WTC11 (cell line): ENCODE measurements around the gene MTHFS. TPM values are rescaled to one million over a fixed set of nuclear protein-coding genes. Genes with fewer than 3 reads are reported as not detected.

Source experiments
- ATAC-seq: fragments of 200-7000 bp; cut with Tn5 transposase; 2 replicates; pipeline ENCODE4 v1.10.0; 2021; ENCODE audit warnings: mild to moderate bottlenecking, moderate library complexity
- CTCF ChIA-PET: fragments of 300-600 bp; sonication (Branson Sonifier 250); formaldehyde crosslinking; loops from one replicate; lab custom pipeline; 2021; ENCODE audit warnings: antibody characterized with exemption; lab: Charles Lee
- POLR2A ChIA-PET: fragments of 350-600 bp; sonication (Branson Sonifier 250); formaldehyde crosslinking; loops from one replicate; lab custom pipeline; 2021; ENCODE audit warnings: antibody characterized with exemption; lab: Charles Lee
- DNase-seq: peaks from one replicate; pipeline ENCODE4 v3.0.0; 2021; ENCODE audit warnings: low spot score
- H3K27ac Mint-ChIP-seq: 2 replicates; pipeline ENCODE4 v1.8.0; 2021; ENCODE audit warnings: mixed read lengths
- H3K27me3 Mint-ChIP-seq: 2 replicates; pipeline ENCODE4 v1.8.0; 2021; ENCODE audit warnings: low read depth, mild to moderate bottlenecking, moderate library complexity, mixed read lengths
- H3K36me3 Mint-ChIP-seq: 2 replicates; pipeline ENCODE4 v1.8.0; 2021; ENCODE audit warnings: mixed read lengths
- H3K4me1 Mint-ChIP-seq: 2 replicates; pipeline ENCODE4 v1.8.0; 2022; ENCODE audit warnings: mixed read lengths
- H3K4me3 Mint-ChIP-seq: 2 replicates; pipeline ENCODE4 v1.8.0; 2021; ENCODE audit warnings: mild to moderate bottlenecking, moderate library complexity, mixed read lengths
- H3K9me3 Mint-ChIP-seq: 2 replicates; pipeline ENCODE4 v1.8.0; 2021; ENCODE audit warnings: mixed read lengths
- CBFB ChIP-seq: sonication (generic); formaldehyde crosslinking; IDR thresholded peaks from 2 replicates; pipeline ENCODE4 v1.8.1; 2022; ENCODE audit warnings: mild to moderate bottlenecking, low read depth, missing genetic modification reagents
- ELF4 ChIP-seq: sonication (generic); formaldehyde crosslinking; IDR thresholded peaks from 2 replicates; pipeline ENCODE4 v1.8.1; 2022; ENCODE audit warnings: low read depth, mild to moderate bottlenecking, moderate library complexity, missing genetic modification reagents
- EMX1 ChIP-seq: fragments of 250-450 bp; sonication (Bioruptor Pico); IDR thresholded peaks from 2 replicates; pipeline ENCODE4 v1.8.0; 2021; ENCODE audit warnings: mild to moderate bottlenecking
- IRF1 ChIP-seq: sonication (generic); formaldehyde crosslinking; IDR thresholded peaks from 2 replicates; pipeline ENCODE4 v1.8.0; 2023; ENCODE audit warnings: missing genetic modification reagents
- MXD4 ChIP-seq: fragments of 250-450 bp; sonication (Bioruptor Pico); IDR thresholded peaks from 2 replicates; pipeline ENCODE4 v1.8.0; 2021; ENCODE audit warnings: mild to moderate bottlenecking, moderate library complexity, borderline replicate concordance
- NFATC4 ChIP-seq: fragments of 250-450 bp; sonication (Bioruptor Pico); IDR thresholded peaks from 2 replicates; pipeline ENCODE4 v1.9.0; 2021; ENCODE audit warnings: mild to moderate bottlenecking
- NFYB ChIP-seq: sonication (generic); formaldehyde crosslinking; conservative IDR thresholded peaks from 2 replicates; pipeline ENCODE4 v1.8.0; 2022; ENCODE audit warnings: low read depth, missing genetic modification reagents
- SMAD3 ChIP-seq: sonication (generic); formaldehyde crosslinking; IDR thresholded peaks from 2 replicates; pipeline ENCODE4 v1.8.0; 2022; ENCODE audit warnings: missing genetic modification reagents, mild to moderate bottlenecking, borderline replicate concordance
- TCF7 ChIP-seq: sonication (generic); formaldehyde crosslinking; IDR thresholded peaks from 2 replicates; pipeline ENCODE4 v1.8.0; 2022; ENCODE audit warnings: mild to moderate bottlenecking, low read depth, missing genetic modification reagents, moderate library complexity
- ZNF219 ChIP-seq: sonication (generic); formaldehyde crosslinking; IDR thresholded peaks from 2 replicates; pipeline ENCODE4 v1.8.0; 2023; ENCODE audit warnings: missing genetic modification reagents, mild to moderate bottlenecking, borderline replicate concordance
- ZNF396 ChIP-seq: fragments of 250-450 bp; sonication (Bioruptor Pico); IDR thresholded peaks from 2 replicates; pipeline ENCODE4 v1.8.0; 2021; ENCODE audit warnings: mild to moderate bottlenecking, moderate library complexity, borderline replicate concordance
- ZNF425 ChIP-seq: fragments of 250-450 bp; sonication (Bioruptor Pico); conservative IDR thresholded peaks from 2 replicates; pipeline ENCODE4 v1.9.0; 2021; ENCODE audit warnings: mild to moderate bottlenecking
- ZNF671 ChIP-seq: fragments of 250-450 bp; sonication (Bioruptor Pico); IDR thresholded peaks from 2 replicates; pipeline ENCODE4 v1.8.0; 2021; ENCODE audit warnings: mild to moderate bottlenecking
- total RNA-seq: library from RNA; stranded (reverse); gene quantifications from 3 replicates; pipeline ENCODE4 v1.2.3, GENCODE V29; 2021
- TF ChIP-seq, protein P1 (sequence below): sonication (generic); formaldehyde crosslinking; IDR thresholded peaks from 2 replicates; pipeline ENCODE4 v1.8.1; 2023; ENCODE audit warnings: mild to moderate bottlenecking, moderate library complexity, missing genetic modification reagents
- TF ChIP-seq, protein P2 (sequence below): sonication (generic); formaldehyde crosslinking; IDR thresholded peaks from 2 replicates; pipeline ENCODE4 v1.8.0; 2022; ENCODE audit warnings: mild to moderate bottlenecking, missing genetic modification reagents
- TF ChIP-seq, protein P3 (sequence below): sonication (generic); formaldehyde crosslinking; IDR thresholded peaks from 2 replicates; pipeline ENCODE4 v1.8.1; 2023; ENCODE audit warnings: mild to moderate bottlenecking, missing genetic modification reagents, borderline replicate concordance

Gene MTHFS
- total RNA-seq, 1 experiment from 2014 or later: 24.8 TPM

DNA sequence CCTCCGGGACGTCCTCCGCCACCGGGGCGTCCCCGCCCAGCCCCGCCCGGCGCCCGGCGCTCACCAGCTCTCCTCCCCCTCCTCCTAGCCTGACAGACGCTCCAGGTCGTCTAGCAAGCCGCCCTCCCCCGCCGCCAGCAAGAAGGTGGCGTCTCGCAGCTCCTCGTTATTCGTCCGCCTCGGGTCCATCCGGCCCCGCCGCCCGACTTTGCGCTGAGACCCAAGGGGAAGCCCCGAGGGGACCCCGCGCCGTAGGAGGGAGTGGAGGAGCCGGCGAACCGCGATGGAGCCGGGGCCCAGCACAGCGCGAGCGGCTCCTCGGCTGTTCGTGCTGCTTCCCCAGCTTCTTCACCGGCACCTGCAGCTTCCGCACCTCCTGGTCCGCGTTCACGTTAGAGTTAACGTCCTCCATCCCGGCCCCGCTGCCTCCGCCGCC, 26.3 kb upstream of the MTHFS start (continued):
- TF ChIP-seq, protein P1, sequence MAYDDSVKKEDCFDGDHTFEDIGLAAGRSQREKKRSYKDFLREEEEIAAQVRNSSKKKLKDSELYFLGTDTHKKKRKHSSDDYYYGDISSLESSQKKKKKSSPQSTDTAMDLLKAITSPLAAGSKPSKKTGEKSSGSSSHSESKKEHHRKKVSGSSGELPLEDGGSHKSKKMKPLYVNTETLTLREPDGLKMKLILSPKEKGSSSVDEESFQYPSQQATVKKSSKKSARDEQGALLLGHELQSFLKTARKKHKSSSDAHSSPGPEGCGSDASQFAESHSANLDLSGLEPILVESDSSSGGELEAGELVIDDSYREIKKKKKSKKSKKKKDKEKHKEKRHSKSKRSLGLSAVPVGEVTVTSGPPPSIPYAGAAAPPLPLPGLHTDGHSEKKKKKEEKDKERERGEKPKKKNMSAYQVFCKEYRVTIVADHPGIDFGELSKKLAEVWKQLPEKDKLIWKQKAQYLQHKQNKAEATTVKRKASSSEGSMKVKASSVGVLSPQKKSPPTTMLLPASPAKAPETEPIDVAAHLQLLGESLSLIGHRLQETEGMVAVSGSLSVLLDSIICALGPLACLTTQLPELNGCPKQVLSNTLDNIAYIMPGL (CRISPR knock-in tag): 0 out of 2 replicates have a peak, but pooled peaks have one; percentile 17
- TF ChIP-seq IRF1 (CRISPR knock-in tag) (no peak), NFYB (no peak; the same call in 1 of the 2 replicates), MXD4 (CRISPR knock-in tag) (no peak), EMX1 (CRISPR knock-in tag) (no peak), ELF4 (CRISPR knock-in tag) (no peak), ZNF396 (CRISPR knock-in tag) (no peak), NFATC4 (no peak)
- TF ChIP-seq, protein P2, sequence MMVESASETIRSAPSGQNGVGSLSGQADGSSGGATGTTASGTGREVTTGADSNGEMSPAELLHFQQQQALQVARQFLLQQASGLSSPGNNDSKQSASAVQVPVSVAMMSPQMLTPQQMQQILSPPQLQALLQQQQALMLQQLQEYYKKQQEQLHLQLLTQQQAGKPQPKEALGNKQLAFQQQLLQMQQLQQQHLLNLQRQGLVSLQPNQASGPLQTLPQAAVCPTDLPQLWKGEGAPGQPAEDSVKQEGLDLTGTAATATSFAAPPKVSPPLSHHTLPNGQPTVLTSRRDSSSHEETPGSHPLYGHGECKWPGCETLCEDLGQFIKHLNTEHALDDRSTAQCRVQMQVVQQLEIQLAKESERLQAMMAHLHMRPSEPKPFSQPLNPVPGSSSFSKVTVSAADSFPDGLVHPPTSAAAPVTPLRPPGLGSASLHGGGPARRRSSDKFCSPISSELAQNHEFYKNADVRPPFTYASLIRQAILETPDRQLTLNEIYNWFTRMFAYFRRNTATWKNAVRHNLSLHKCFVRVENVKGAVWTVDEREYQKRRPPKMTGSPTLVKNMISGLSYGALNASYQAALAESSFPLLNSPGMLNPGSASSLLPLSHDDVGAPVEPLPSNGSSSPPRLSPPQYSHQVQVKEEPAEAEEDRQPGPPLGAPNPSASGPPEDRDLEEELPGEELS (CRISPR knock-in tag): no peak

GRCh38 chr15:79922512-79923078, 25.8 kb upstream of the MTHFS start:
- peak overlapping the region; percentile 93 for H3K4me3 Mint-ChIP-seq
- no peaks in the 10 kb centered on the region; the same call in 1 of the 2 replicates for H3K27me3 Mint-ChIP-seq
- H3K4me1 Mint-ChIP-seq: peaks cover 29% of the 10 kb centered on the region
- H3K9me3 Mint-ChIP-seq: peaks cover 32% of the 10 kb centered on the region
- POLR2A ChIA-PET: interaction anchor here (1.1 to 2.7 kb wide), 5 partner anchors 19 to 150 kb away, joined by 3 to 16 read pairs (median 4); partner anchors contain the start of genes MTHFS and ZFAND6
- H3K36me3 Mint-ChIP-seq: peaks cover 52% of the 10 kb centered on the region
- DNase-seq (no peak), ATAC-seq (peak; percentile 4)
- CTCF ChIA-PET: interaction anchor here (0.6 to 1.7 kb wide), 5 partner anchors 26 to 895 kb away, joined by 3 to 4 read pairs (median 3); partner anchors contain the start of gene MTHFS
- TF ChIP-seq TCF7: no peak
- no peak for TF ChIP-seq ZNF425 (CRISPR knock-in tag)
- TF ChIP-seq, protein P3, sequence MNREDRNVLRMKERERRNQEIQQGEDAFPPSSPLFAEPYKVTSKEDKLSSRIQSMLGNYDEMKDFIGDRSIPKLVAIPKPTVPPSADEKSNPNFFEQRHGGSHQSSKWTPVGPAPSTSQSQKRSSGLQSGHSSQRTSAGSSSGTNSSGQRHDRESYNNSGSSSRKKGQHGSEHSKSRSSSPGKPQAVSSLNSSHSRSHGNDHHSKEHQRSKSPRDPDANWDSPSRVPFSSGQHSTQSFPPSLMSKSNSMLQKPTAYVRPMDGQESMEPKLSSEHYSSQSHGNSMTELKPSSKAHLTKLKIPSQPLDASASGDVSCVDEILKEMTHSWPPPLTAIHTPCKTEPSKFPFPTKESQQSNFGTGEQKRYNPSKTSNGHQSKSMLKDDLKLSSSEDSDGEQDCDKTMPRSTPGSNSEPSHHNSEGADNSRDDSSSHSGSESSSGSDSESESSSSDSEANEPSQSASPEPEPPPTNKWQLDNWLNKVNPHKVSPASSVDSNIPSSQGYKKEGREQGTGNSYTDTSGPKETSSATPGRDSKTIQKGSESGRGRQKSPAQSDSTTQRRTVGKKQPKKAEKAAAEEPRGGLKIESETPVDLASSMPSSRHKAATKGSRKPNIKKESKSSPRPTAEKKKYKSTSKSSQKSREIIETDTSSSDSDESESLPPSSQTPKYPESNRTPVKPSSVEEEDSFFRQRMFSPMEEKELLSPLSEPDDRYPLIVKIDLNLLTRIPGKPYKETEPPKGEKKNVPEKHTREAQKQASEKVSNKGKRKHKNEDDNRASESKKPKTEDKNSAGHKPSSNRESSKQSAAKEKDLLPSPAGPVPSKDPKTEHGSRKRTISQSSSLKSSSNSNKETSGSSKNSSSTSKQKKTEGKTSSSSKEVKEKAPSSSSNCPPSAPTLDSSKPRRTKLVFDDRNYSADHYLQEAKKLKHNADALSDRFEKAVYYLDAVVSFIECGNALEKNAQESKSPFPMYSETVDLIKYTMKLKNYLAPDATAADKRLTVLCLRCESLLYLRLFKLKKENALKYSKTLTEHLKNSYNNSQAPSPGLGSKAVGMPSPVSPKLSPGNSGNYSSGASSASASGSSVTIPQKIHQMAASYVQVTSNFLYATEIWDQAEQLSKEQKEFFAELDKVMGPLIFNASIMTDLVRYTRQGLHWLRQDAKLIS (CRISPR knock-in tag): no peak
- TF ChIP-seq ZNF219: 0 out of 2 replicates have a peak, but pooled peaks have one; percentile 5
- TF ChIP-seq NFYB: no peak
- TF ChIP-seq SMAD3: no peak
- TF ChIP-seq CBFB (CRISPR knock-in tag): no peak
- TF ChIP-seq ZNF671 (CRISPR knock-in tag): no peak
- H3K27ac Mint-ChIP-seq: peak overlapping the region; percentile 86
